ENCODE data around the gene AFAP1L2.

GRCh38 chr10:114397651-114398145, 6.6 kb downstream of the AFAP1L2 start:
- TF ChIP-seq CTCF (IDR thresholded peaks at IDR 0.05) (no peak), POLR2A (IDR thresholded peaks at IDR 0.05) (no peak)

Data from Peyer's patch (tissue), 4 donors.